Measurements from ENCODE around the gene VDAC2. TPM values are rescaled to one million over a fixed set of nuclear protein-coding genes. Genes with fewer than 3 reads are reported as not detected.
"Not testable (repeated sequence)": the region's sequence is repeated elsewhere in the genome, so short reads cannot be mapped to it uniquely, and the experiment has no call there.

Gene VDAC2
- total and polyA plus RNA-seq, 2 donors (not counting 1 experiment from before 2014, with no cell fraction given) = 49.2 to 83.6 TPM

DNA sequence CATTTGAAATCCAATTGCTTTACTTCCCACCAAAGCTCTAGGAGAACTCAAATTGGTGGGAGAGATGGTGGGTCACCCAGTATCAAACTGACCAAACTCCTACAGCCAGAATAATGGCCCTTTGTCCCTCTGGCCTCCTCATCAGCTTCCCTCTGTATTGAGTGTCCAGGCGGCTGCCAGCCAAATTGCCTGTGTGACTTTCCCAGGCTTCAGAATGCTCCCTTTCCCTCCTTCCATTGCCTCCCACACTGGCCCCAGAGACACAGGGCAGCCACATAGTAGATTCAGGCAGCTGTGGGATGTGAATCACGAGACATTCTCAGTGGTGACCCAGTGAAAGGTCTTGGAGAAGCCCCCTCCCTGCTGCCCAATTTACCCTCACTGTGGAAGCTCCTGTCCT lies 12.7 kb upstream of the VDAC2 start:
- H3K9me3 Mint-ChIP-seq (ENCODE audit: insufficient read depth) = no peaks in the 10 kb centered on the region
- H3K27me3 Mint-ChIP-seq = no peaks in the 10 kb centered on the region
- H3K27ac Mint-ChIP-seq = no peak overlapping the region
- 94% methylated on average over 2 of the region's 2 CpGs for WGBS (ENCODE audit: insufficient coverage)
- Histone ChIP-seq H3K4me1 (ENCODE audit: control insufficient read depth in 2 of 2, insufficient read depth in 2 of 2, low read length in 2 of 2) (no peaks in the 10 kb centered on the region), H3K27me3 (replicated peaks in 1 of 4; ENCODE audit: control extremely low read depth in 1 of 4, control insufficient read depth in 3 of 4, insufficient read depth in 4 of 4, low read length in 3 of 4) (no peaks in the 10 kb centered on the region), H3K4me3 (ENCODE audit: control extremely low read depth in 1 of 5, extremely low read depth in 1 of 5, insufficient read depth in 1 of 5, low read depth in 2 of 5, low read length in 4 of 5) (no peak overlapping the region), H3K36me3 (replicated peaks in 1 of 2; ENCODE audit: control extremely low read depth in 1 of 2, control insufficient read depth in 1 of 2, extremely low read depth in 1 of 2, insufficient read depth in 2 of 2, low read length in 1 of 2) (peaks cover 0 to 2% of the 10 kb centered on the region in 2 experiments), H2AFZ (ENCODE audit: insufficient read depth, low read depth, low read length, poor library complexity, severe bottlenecking) (no peak overlapping the region), H3K79me2 (ENCODE audit: control insufficient read depth, insufficient read depth, low read length) (no peaks in the 10 kb centered on the region), H3K27ac (ENCODE audit: low read length in 2 of 2) (no peak overlapping the region), H3K4me2 (replicated peaks; ENCODE audit: low read depth, low read length, poor library complexity, severe bottlenecking) (no peak overlapping the region), H3K9me3 (ENCODE audit: control extremely low read depth in 1 of 3, control insufficient read depth in 2 of 3, insufficient read depth in 1 of 3, low read length in 2 of 3) (no peaks in the 10 kb centered on the region), H3K9ac (ENCODE audit: low read length) (no peak overlapping the region), H4K20me1 (ENCODE audit: control insufficient read depth, insufficient read depth, low read length, poor library complexity, severe bottlenecking) (no peaks in the 10 kb centered on the region)
- no peak overlapping the region for H3K4me3 Mint-ChIP-seq
- POLR2A ChIA-PET = interaction anchor here (1.3 kb wide), 1 partner anchor 12 kb away, joined by 3 read pairs; the partner anchor contains the start of gene VDAC2
- TF ChIP-seq, protein P1, sequence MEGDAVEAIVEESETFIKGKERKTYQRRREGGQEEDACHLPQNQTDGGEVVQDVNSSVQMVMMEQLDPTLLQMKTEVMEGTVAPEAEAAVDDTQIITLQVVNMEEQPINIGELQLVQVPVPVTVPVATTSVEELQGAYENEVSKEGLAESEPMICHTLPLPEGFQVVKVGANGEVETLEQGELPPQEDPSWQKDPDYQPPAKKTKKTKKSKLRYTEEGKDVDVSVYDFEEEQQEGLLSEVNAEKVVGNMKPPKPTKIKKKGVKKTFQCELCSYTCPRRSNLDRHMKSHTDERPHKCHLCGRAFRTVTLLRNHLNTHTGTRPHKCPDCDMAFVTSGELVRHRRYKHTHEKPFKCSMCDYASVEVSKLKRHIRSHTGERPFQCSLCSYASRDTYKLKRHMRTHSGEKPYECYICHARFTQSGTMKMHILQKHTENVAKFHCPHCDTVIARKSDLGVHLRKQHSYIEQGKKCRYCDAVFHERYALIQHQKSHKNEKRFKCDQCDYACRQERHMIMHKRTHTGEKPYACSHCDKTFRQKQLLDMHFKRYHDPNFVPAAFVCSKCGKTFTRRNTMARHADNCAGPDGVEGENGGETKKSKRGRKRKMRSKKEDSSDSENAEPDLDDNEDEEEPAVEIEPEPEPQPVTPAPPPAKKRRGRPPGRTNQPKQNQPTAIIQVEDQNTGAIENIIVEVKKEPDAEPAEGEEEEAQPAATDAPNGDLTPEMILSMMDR (IDR thresholded peaks at IDR 0.05) = no peak
- TF ChIP-seq EZH2 (IDR thresholded peaks at IDR 0.05; ENCODE audit: borderline replicate concordance, insufficient read depth, low read depth, low read length, poor library complexity, severe bottlenecking) = no peak
- ATAC-seq (ENCODE audit: low read depth) (no peak), DNase-seq (no peak)
- H3K4me1 Mint-ChIP-seq = no peaks in the 10 kb centered on the region
- intact Hi-C loops (cut with micrococcal nuclease) = no loop called here
- CTCF ChIA-PET = interaction anchor here (1.6 to 1.8 kb wide), 2 partner anchors 10 to 33 kb away, joined by 6 read pairs; no protein-coding TSS in a partner anchor

DNA sequence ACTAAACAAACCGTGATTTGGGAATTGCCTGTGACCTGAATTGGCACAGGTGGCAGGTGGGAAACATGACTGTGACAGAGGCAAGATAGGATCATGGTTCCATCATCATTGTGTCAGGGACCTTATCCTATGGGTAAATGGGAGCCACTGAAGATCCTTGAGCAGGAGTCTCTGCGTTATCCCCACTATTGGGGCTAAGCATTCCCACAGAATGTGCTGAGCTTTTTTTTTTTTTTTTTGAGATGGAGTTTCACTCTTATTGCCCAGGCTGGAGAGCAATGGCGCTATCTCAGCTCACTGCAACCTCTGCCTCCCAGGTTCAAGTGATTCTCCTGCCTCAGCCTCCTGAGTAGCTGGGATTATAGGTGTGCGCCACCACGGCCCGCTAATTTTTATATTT lies 10.6 kb upstream of the VDAC2 start:
- H3K4me3 Mint-ChIP-seq; ATAC-seq (ENCODE audit: low read depth); DNase-seq; H3K9me3 ChIP-seq (ENCODE audit: control extremely low read depth in 1 of 3, control insufficient read depth in 2 of 3, insufficient read depth in 1 of 3, low read length in 2 of 3); H3K4me1 Mint-ChIP-seq; H3K4me3 ChIP-seq (ENCODE audit: control extremely low read depth in 1 of 5, extremely low read depth in 1 of 5, insufficient read depth in 1 of 5, low read depth in 2 of 5, low read length in 4 of 5); H4K20me1 ChIP-seq (ENCODE audit: control insufficient read depth, insufficient read depth, low read length, poor library complexity, severe bottlenecking); H3K4me2 ChIP-seq (replicated peaks; ENCODE audit: low read depth, low read length, poor library complexity, severe bottlenecking); POLR2A ChIA-PET; H3K9ac ChIP-seq (ENCODE audit: low read length); H3K27ac ChIP-seq (ENCODE audit: low read length in 2 of 2); H3K4me1 ChIP-seq (ENCODE audit: control insufficient read depth in 2 of 2, insufficient read depth in 2 of 2, low read length in 2 of 2); intact Hi-C loops (cut with micrococcal nuclease); H3K9me3 Mint-ChIP-seq (ENCODE audit: insufficient read depth); H3K27ac Mint-ChIP-seq; H3K79me2 ChIP-seq (ENCODE audit: control insufficient read depth, insufficient read depth, low read length); H3K27me3 ChIP-seq (replicated peaks in 1 of 4; ENCODE audit: control extremely low read depth in 1 of 4, control insufficient read depth in 3 of 4, insufficient read depth in 4 of 4, low read length in 3 of 4); H2AFZ ChIP-seq (ENCODE audit: insufficient read depth, low read depth, low read length, poor library complexity, severe bottlenecking); H3K27me3 Mint-ChIP-seq; H3K36me3 ChIP-seq (replicated peaks in 1 of 2; ENCODE audit: control extremely low read depth in 1 of 2, control insufficient read depth in 1 of 2, extremely low read depth in 1 of 2, insufficient read depth in 2 of 2, low read length in 1 of 2): not testable (repeated sequence)
- 100% methylated on average over 4 of the region's 6 CpGs for WGBS (ENCODE audit: insufficient coverage)
- CTCF ChIA-PET = interaction anchor here (0.7 to 1.2 kb wide), 3 partner anchors 14 to 31 kb away, joined by 3 to 6 read pairs (median 5); no protein-coding TSS in a partner anchor

Data from B cell (primary cell).